ENCODE data around the gene MEIS2.

- no peak for TF ChIP-seq CTCF (IDR thresholded peaks at IDR 0.05)
- TF ChIP-seq POLR2A (IDR thresholded peaks at IDR 0.05): no peak
- no peak for TF ChIP-seq POLR2AphosphoS5 (IDR thresholded peaks at IDR 0.05; ENCODE audit: insufficient read depth in 1 of 2, low read depth in 1 of 2)
These were observed 215.3 kb downstream of the MEIS2 start for GRCh38 chr15:36884936-36885635.

Measured in vagina (tissue), 2 donors.